ENCODE data around the gene AOPEP. TPM values are rescaled to one million over a fixed set of nuclear protein-coding genes. Genes with fewer than 3 reads are reported as not detected.

AOPEP gene
- total RNA-seq, 4 donors from 2014 or later: 80.7 to 428 (median 126) TPM

DNA sequence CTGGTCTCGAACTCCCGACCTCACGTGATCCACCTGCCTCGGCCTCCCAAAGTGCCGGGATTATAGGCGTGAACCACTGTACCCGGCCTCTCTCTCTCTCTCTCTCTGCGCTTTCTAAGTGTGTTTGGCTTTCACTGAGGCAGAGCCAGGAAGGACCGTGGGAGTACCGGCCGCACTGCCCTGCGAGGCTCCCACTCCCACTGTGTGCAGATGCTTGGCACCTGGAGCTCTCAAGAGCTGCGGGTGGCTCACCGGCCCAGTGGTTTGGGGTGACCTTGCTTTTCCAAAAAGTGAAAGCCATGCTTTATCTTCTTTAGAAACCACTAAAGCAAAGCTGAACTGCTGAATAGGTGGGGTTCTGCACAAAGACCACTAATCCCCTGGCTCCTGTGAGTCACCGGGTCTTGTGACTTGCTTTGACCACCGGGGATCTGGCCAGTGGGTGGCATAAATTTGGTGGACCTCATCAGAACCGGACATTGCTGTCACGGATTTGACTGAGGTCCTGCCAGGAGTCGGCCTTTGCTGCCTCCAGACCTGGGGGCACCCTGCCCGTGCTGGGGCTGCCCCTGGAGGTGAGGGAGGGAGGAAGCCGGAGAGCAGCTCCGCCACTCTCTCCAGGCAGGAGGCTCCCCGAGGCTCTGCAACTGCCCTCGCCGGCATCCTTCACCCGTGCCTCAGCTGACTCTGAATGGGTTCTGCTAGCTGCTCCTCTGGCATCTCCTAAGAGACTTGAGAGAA, 362.1 kb downstream of the AOPEP start:
- no peak for TF ChIP-seq POLR2A (IDR thresholded peaks at IDR 0.05)
- TF ChIP-seq, protein P1, sequence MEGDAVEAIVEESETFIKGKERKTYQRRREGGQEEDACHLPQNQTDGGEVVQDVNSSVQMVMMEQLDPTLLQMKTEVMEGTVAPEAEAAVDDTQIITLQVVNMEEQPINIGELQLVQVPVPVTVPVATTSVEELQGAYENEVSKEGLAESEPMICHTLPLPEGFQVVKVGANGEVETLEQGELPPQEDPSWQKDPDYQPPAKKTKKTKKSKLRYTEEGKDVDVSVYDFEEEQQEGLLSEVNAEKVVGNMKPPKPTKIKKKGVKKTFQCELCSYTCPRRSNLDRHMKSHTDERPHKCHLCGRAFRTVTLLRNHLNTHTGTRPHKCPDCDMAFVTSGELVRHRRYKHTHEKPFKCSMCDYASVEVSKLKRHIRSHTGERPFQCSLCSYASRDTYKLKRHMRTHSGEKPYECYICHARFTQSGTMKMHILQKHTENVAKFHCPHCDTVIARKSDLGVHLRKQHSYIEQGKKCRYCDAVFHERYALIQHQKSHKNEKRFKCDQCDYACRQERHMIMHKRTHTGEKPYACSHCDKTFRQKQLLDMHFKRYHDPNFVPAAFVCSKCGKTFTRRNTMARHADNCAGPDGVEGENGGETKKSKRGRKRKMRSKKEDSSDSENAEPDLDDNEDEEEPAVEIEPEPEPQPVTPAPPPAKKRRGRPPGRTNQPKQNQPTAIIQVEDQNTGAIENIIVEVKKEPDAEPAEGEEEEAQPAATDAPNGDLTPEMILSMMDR (IDR thresholded peaks at IDR 0.05): no peak
- H3K27ac ChIP-seq: peak overlapping the region; percentile 78 to 92
- H3K4me1 ChIP-seq: peaks cover 17 to 51% of the 10 kb centered on the region in 2 donors
- H3K27me3 ChIP-seq: no peaks in the 10 kb centered on the region
- no peak for DNase-seq
- intact Hi-C loops (cut with DNase I; ENCODE audit: low total_unique reads): no loop called here
- H3K9me3 ChIP-seq: no peaks in the 10 kb centered on the region
- no peaks in the 10 kb centered on the region for H3K36me3 ChIP-seq
- H3K4me3 ChIP-seq: no peak overlapping the region

DNA sequence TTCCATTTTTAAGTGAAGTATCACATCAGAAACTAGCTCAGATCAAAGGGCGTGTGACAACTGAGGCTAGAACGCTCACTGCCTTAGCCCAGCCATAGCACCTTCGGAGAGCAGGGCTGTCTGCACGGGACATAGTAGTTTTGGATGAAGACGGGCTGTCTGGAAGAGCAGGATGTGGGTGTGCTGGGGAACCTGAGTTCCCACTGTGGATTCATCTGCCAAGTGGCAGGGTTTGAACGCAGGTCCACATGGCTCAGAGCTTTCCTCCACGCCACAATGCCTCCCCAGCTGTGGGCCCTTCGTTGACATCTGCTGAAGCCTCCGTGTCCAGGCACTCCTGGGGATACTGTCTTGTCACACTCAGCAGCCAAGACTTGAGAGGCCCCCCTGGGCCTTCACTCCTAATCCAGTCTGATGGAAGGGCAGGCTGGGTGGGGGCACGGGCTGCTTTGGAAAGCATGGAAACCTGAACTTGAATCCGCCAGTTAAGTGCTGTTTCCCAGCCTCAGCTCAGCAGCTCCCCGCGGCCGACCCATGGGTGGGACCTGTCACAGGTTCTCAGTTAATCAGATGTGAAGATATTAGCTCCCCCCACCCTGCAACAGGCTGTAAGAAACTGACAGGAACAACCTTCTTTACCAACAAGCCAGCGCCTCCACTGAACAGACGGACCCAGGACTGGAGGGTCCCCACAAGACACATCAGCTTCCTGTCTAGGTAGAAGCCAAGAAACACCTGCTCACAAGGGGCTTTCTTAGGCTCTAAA, 362.9 kb downstream of the AOPEP start:
- intact Hi-C loops (cut with DNase I; ENCODE audit: low total_unique reads): no loop called here
- H3K27ac ChIP-seq: peak overlapping the region; percentile 78 to 92

DNA sequence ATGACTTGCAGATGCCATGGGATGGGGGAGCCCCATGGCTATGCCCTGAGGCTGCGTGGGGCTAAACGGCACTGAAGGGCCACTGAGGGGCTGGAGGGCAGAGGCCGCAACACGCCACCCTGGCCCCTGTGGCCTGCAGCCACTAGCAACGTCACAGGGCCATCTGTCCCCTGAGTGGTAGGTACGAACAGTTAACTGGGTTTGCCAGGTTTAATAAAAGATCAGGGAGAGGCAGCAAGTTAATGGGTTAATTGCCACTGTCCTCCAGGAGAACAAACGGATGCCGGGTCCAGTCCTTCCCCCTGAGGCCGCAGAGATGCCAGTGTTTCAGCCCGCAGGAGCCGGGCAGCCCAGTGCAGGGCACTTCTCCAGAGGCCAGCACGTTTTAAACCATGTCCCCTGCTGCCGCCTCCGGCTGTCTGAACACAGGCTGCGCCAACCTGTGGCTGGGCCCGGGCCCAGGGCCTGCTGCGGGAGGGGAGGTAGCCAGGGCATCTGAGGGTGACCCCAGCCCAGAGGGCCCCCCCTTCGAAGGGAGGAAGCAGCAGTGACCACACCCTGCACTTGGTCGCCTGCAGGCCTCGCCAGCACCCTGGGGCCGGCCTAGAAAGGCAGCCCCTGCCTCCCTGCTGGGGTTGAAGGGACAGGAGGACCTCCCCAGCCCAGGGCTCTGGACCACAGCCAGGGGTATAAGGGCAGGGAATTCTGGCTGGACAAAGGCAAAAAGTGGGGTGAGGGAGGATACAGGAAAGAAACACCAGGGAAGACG, 363.7 kb downstream of the AOPEP start:
- Histone ChIP-seq H3K27ac (peak overlapping the region; percentile 78 to 92), H3K27me3 (no peaks in the 10 kb centered on the region), H3K4me1 (peaks cover 17 to 56% of the 10 kb centered on the region in 2 donors), H3K36me3 (no peaks in the 10 kb centered on the region), H3K9me3 (no peaks in the 10 kb centered on the region), H3K4me3 (no peak overlapping the region)
- no peak for DNase-seq
- intact Hi-C loops (cut with DNase I; ENCODE audit: low total_unique reads): no loop called here
- TF ChIP-seq, protein P1 (IDR thresholded peaks at IDR 0.05): no peak
- TF ChIP-seq POLR2A (IDR thresholded peaks at IDR 0.05): no peak

More for the DNA sequence above, 362.9 kb downstream of the AOPEP start:
- Histone ChIP-seq H3K27me3 (no peaks in the 10 kb centered on the region), H3K9me3 (no peaks in the 10 kb centered on the region), H3K4me3 (no peak overlapping the region), H3K36me3 (no peaks in the 10 kb centered on the region), H3K4me1 (peaks cover 17 to 56% of the 10 kb centered on the region in 2 donors)
- TF ChIP-seq POLR2A (IDR thresholded peaks at IDR 0.05): no peak
- TF ChIP-seq, protein P1 (IDR thresholded peaks at IDR 0.05): no peak
- DNase-seq: no peak

DNA sequence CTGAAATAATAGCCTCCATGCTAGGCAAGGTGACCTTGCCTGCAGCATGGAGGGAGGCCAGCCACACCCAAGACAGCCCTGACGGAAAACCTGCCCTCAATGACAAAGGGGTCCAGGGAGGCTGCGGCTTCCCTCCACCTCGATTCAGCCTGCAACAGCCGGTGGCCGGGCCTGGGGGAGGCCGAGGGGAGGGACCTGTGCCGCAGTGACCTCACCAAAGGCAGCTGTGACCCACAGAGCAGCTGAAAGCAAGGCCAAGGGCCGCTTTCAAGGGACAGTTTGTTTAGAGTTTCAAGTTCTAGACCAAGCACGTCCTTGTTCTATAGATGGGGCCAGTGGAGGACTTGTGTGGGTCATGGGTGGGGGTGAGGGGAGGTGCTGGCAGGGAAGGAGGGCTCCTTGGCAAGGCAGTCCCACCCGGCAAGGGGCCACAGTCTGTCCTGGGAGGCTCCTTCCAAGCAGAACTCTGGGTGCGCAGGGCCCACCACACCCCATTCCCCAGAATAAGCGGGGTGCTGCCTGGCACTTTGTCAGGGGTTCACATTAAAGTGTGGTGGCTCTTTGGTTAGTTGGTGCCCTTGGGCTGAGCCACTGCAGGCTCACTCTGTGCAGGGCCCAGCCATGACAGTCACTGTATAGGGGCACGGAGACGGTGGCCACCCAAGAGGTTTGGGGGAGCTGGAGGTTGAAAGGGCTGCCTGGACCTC, 364.5 kb downstream of the AOPEP start:
- DNase-seq: no peak
- H3K4me1 ChIP-seq: peaks cover 17 to 56% of the 10 kb centered on the region in 2 donors
- intact Hi-C loops (cut with DNase I; ENCODE audit: low total_unique reads): no loop called here

More for the DNA sequence above, 364.5 kb downstream of the AOPEP start:
- H3K9me3 ChIP-seq: no peaks in the 10 kb centered on the region
- H3K36me3 ChIP-seq: no peaks in the 10 kb centered on the region
- peak overlapping the region; percentile 78 to 92 for H3K27ac ChIP-seq
- no peak for TF ChIP-seq POLR2A (IDR thresholded peaks at IDR 0.05)
- TF ChIP-seq, protein P1 (IDR thresholded peaks at IDR 0.05): no peak
- H3K4me3 ChIP-seq: no peak overlapping the region
- H3K27me3 ChIP-seq: no peaks in the 10 kb centered on the region

Measured in uterus (tissue), 4 donors.